CD4-positive, alpha-beta T cell treated with Interleukin-15 for 4 hours (primary cell): ENCODE measurements around the gene ELANE.

Source experiments
- DNase-seq: peaks from one replicate; pipeline ENCODE4 v3.0.0-alpha.2; 2020; ENCODE audit warnings: low spot score

ELANE gene

DNA sequence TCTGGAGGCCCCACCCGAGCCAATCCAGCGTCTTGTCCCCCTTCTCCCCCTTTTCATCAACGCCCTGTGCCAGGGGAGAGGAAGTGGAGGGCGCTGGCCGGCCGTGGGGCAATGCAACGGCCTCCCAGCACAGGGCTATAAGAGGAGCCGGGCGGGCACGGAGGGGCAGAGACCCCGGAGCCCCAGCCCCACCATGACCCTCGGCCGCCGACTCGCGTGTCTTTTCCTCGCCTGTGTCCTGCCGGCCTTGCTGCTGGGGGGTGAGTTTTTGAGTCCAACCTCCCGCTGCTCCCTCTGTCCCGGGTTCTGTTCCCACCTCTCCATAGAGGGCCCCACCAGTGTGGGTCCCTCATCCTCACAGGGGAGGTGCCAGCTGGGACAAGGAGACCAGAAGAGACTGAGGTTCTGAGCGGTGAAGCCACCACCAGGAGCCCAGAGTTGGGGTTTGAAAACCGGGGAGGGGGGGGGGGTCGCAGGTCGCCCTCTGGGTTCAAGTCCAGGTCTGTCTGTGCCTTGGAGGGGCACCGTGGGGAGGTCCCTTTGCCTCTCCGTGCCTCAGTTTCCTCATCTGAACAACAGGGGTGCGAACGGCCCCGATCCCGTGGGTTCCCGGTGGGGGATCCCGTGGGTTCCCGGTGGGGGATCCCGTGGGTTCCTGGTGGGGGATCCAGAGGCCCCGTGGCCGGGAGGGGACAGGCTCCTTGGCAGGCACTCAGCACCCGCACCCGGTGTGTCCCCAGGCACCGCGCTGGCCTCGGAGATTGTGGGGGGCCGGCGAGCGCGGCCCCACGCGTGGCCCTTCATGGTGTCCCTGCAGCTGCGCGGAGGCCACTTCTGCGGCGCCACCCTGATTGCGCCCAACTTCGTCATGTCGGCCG, at the start of gene ELANE:
ELANE (plus strand) TSS at position 168 of the 878 bp plus-strand sequence; CDS start at position 194, 26 bp downstream.
- no peak for DNase-seq

DNA sequence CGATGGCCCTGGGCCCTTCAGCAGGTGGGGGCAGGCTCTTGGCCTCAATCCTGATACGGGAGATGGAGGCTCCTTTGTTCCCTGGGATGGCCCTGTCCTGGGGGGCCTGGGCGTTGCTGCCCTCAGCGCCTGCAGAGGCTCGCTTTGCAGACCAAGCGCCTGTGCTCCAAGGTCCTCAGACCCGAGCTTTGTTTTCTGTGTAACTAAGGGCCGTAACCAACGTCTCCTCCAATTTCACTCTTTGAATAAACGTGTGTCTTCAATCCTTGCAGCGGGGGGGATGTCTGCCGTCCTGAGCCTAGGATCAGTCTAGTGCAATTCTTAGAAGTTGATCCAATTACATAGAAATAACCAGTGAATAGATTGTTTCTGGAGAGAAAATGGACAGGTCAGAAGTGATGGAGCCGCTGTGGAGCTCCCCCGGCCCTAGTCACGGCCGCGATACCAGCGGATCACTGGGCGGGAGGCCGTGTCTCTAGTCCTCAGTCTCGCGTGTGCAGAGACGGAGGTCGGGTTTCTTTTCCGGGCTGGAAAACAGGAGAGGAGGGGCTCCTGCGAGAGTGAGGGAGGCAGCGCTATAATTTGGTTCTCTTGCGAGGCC, 49.5 kb upstream of the ELANE start:
- no peak for DNase-seq

DNA sequence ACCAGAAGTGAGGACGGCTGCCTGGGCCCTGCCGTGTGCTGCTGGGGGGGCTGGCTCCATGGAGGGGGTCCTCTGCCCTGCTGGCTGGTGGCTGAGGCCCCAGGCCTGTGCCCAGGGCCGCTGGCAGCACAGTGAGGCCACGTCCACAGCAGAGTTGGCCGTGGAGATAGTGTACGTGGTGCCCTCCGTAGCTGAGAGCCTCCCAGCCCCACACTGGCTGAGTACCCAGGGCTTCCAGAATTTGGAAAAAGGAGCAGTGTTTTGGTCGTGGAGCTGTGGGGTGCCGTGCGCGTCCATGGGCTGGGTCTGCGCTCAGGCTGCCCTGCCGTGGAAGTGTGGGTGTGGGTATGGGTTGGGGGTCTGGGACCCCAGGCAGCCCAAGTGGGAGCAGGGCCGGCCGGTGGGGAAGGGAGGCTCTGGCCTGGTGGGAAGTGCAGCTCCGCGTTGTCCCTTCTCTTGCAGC, 49.0 kb upstream of the ELANE start:
- no peak for DNase-seq

DNA sequence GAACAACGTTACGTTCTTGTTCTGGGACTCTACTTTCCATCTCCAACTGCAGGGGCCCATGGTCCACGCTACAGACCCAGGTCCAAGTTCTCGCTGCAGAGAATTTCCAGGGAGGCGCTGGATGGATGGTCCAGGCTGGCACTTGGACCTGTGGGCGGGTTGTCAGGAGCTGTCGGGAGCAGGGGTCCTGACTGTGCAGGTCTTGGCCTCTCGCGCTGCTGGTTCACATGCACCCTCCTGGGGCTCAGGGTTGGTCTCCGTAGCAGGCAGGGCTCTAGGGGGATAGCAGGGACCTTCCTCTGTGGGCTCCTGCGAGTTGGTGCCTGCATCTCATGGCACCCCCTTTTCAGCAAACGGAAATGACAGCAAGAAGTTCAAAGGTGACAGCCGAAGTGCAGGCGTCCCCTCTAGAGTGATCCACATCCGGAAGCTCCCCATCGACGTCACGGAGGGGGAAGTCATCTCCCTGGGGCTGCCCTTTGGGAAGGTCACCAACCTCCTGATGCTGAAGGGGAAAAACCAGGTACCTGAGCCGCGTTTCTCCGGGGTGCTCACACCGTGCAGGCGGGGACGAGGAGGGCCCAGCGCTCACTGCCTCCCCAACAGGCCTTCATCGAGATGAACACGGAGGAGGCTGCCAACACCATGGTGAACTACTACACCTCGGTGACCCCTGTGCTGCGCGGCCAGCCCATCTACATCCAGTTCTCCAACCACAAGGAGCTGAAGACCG, 48.3 kb upstream of the ELANE start:
- DNase-seq, result no peak

DNA sequence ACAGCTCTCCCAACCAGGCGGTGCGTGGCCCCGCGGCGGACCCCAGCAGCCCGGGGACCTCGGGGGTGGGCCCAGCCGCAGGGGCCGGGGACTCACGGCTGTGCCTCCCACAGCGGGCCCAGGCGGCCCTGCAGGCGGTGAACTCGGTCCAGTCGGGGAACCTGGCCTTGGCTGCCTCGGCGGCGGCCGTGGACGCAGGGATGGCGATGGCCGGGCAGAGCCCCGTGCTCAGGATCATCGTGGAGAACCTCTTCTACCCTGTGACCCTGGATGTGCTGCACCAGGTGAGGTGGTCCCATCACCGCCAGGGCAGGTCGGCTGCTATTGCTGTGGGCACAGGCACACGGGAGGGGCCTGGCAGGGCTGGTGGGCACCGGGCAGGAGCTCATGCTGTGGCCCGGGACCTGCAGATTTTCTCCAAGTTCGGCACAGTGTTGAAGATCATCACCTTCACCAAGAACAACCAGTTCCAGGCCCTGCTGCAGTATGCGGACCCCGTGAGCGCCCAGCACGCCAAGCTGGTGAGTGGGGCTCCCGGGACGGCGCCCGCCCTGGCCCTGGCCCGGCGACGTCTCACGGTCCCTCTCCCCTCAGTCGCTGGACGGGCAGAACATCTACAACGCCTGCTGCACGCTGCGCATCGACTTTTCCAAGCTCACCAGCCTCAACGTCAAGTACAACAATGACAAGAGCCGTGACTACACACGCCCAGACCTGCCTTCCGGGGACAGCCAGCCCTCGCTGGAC, 47.5 kb upstream of the ELANE start:
- DNase-seq, result no peak

DNA sequence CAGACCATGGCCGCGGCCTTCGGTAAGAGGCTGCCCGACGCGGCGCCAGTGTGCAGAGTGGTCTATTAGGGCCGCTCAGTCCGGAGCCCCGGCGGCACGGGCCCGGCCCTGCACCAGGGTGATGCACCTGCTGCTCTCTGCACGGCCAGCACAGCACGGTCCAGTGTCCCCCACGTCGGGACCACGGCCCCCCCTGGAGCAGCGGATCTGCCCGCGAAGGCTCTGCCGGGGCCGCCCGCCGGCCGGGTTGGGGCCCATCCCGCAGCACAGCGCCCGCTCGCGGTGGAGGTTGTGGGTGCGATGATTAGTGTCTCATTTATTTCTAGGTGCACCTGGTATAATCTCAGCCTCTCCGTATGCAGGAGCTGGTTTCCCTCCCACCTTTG, 46.9 kb upstream of the ELANE start:
- no peak for DNase-seq

DNA sequence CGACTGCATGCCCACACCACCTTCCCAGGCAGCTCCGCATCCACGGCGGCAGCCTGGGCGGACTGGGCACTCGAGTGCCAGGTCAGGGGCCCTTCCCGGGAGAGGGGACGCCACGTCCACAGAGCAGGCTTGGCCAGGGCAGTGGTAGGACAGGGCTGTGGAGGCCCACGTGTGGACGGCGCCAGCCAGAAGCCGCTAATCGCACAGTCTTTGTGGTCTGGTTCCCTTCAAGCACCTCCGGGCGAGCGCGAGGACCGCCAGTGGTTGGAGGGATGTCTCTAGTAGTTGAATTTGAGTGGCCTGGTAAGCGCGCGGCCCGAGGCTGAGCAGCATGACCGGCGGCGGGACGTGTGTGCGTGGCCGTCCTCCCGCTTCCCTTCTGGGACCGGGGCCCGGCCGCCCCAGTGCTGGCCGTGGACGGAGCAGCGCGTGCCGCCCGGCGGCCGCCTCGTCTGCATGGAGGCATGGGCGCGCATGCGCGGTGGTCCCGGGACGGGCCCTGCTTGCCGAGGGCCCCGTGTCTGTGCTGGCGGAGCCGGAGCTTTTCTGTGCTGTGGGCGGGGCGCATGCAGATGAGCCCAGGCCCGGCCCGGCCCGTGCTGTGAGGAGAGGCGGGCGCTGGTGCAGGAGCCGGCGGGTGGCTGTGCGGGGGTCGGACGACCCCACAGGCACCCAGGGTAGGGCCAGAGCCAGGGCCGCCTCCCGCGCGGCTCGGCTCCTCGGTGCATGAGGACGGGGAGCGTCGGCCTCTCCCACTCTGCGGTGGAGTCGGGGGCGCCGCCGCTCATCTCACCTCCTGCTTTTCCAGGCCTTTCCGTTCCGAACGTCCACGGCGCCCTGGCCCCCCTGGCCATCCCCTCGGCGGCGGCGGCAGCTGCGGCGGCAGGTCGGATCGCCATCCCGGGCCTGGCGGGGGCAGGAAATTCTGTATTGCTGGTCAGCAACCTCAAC, 46.2 kb upstream of the ELANE start:
- no peak for DNase-seq

DNA sequence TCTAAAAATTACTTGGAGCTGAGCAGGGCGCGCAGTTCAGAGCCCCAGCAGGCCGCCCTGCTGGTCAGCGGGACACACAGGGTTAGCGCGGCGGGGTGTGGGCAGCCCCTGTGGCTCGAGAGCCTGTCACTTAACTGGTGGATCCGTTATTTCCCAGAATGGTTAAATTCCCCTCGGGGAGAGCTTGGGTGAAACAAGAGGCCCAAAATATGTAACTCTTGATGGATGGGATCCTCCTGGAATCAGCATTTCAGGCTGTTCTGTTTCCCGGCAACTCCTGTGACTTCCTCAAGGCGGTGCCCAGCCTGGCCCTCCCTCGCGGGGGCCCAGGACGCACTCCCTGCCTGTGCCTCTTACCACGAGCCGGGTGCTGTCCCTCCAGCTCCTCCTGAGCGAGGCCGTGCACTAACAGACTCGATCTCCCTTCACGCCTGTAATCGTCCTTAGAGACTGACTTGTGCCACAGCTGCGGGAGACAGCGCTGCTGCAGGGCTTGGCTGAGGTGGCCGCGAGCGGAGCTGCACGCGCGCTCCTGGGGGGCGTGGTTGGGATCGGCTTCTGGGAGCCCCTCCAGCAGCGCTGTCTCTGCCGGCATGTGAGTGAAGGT, 45.2 kb upstream of the ELANE start:
- no peak for DNase-seq

DNA sequence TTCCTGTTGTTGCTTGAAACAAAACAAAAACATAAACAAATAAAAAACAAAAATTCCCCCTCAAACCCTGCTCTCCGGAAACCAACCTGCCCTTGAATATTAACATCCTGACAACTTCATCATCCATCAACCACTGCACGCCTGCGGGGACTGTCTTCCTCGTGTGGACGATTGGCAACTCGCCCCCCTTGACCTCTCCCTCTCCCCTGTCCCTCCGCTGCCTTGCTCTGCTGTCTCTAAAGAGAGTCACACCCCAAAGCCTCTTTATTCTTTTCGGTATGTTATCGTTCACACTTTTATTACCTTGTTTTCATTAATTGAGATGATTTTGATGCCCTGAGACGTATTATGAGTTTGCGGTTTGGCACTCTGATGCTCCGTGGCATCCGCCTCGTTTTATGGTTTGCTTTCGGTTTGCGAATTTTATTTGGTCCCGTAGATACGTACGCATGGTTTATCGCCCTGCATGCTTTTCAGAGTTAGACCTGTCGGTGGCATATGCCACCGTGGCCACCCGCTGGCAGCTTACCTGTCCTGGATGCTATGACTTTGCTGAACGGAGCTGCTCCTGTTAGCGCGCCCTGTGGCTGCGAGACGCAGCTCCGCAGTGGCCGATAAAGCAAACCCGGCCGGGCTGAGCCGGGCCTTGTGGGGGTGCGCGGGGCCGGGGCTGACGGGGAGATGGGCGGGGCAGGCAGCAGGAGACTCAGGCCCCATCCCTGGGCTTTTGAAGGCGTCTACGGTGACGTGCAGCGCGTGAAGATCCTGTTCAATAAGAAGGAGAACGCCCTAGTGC, 44.3 kb upstream of the ELANE start:
- no peak for DNase-seq

DNA sequence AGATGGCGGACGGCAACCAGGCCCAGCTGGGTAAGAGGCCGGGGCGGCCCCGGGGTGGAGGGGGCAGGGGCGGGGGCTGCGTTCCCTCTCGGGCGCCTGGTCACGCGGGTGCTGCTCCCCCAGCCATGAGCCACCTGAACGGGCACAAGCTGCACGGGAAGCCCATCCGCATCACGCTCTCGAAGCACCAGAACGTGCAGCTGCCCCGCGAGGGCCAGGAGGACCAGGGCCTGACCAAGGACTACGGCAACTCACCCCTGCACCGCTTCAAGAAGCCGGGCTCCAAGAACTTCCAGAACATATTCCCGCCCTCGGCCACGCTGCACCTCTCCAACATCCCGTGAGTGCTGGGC, 43.7 kb upstream of the ELANE start:
- DNase-seq, result no peak

DNA sequence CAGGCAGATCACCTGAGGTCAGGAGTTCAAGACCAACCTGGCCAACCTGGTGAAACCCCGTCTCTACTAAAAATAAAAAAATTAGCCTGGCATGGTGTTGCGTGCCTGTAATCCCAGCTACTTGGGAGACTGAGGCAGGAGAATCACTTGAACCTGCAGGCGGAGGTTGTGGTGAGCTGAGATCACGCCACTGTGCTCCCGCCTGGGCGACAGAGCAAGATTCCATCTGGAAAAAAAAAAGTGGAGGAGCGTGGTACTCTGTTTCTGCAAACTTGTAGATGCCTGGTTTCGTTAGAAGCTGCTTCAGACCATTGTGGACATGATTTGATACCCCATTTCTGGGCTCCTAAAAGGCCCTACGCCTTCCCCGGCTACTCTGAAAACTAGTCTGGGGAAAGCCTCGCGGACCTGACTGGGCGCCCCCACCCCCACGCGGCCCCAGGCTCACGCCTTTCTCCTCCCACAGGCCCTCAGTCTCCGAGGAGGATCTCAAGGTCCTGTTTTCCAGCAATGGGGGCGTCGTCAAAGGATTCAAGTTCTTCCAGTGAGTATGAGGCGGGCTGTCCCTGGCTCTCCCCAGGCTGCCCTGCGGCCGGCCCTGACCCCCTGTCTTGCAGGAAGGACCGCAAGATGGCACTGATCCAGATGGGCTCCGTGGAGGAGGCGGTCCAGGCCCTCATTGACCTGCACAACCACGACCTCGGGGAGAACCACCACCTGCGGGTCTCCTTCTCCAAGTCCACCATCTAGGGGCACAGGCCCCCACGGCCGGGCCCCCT, 41.8 kb upstream of the ELANE start:
- no peak for DNase-seq

DNA sequence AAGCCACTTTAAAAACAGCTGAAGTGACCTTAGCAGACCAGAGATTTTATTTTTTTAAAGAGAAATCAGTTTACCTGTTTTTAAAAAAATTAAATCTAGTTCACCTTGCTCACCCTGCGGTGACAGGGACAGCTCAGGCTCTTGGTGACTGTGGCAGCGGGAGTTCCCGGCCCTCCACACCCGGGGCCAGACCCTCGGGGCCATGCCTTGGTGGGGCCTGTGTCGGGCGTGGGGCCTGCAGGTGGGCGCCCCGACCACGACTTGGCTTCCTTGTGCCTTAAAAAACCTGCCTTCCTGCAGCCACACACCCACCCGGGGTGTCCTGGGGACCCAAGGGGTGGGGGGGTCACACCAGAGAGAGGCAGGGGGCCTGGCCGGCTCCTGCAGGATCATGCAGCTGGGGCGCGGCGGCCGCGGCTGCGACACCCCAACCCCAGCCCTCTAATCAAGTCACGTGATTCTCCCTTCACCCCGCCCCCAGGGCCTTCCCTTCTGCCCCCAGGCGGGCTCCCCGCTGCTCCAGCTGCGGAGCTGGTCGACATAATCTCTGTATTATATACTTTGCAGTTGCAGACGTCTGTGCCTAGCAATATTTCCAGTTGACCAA, 41.1 kb upstream of the ELANE start:
- DNase-seq, result no peak

DNA sequence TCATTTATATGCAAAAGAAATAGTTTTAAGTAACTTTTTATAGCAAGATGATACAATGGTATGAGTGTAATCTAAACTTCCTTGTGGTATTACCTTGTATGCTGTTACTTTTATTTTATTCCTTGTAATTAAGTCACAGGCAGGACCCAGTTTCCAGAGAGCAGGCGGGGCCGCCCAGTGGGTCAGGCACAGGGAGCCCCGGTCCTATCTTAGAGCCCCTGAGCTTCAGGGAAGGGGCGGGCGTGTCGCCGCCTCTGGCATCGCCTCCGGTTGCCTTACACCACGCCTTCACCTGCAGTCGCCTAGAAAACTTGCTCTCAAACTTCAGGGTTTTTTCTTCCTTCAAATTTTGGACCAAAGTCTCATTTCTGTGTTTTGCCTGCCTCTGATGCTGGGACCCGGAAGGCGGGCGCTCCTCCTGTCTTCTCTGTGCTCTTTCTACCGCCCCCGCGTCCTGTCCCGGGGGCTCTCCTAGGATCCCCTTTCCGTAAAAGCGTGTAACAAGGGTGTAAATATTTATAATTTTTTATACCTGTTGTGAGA, 40.5 kb upstream of the ELANE start:
- DNase-seq, result no peak

DNA sequence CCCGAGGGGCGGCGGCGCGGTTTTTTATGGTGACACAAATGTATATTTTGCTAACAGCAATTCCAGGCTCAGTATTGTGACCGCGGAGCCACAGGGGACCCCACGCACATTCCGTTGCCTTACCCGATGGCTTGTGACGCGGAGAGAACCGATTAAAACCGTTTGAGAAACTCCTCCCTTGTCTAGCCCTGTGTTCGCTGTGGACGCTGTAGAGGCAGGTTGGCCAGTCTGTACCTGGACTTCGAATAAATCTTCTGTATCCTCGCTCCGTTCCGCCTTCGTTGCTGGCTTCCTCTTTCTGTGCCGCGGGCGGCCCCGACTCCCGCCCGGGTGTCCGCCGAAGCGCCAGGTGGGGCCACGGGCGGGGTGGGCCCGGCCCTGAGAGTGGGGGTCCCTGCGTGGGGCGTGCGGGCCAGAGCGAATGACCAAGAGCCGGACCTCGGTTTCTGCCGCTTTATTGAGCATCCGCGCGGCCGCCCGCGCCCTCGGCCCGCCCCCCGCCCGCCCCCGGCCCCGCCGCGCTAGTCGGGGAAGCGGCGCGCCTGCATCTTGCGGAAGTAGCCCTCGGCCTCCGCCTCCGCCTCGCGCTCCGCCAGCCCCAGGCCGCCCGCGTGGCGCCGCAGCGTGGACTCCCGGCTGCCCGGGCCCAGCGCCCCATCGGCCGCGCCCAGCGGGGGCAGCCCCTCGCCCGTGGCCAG, 39.9 kb upstream of the ELANE start:
- no peak for DNase-seq

DNA sequence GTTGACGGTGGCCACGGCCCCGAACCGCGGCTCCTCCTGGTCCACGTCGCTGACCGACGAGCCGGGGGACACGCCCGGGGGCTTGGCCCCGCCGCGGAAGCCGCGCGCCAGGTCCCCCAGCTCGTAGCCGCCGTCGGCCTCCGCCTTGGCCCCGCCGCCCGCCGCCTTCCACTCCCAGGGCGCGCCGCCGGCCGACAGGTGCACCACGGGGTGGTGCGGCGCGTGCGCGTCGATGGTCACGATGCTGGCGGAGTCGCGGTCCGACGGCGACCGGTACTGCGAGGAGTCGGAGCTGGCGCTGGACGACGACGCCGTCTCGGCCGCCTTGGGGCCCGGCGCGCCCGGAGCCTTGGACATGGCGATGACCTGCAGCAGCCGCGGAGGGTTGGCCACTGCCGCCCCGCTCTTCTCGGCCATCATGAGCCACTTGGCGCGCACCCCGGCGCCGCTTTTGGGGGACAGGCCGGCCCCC, 39.3 kb upstream of the ELANE start:
- no peak for DNase-seq

DNA sequence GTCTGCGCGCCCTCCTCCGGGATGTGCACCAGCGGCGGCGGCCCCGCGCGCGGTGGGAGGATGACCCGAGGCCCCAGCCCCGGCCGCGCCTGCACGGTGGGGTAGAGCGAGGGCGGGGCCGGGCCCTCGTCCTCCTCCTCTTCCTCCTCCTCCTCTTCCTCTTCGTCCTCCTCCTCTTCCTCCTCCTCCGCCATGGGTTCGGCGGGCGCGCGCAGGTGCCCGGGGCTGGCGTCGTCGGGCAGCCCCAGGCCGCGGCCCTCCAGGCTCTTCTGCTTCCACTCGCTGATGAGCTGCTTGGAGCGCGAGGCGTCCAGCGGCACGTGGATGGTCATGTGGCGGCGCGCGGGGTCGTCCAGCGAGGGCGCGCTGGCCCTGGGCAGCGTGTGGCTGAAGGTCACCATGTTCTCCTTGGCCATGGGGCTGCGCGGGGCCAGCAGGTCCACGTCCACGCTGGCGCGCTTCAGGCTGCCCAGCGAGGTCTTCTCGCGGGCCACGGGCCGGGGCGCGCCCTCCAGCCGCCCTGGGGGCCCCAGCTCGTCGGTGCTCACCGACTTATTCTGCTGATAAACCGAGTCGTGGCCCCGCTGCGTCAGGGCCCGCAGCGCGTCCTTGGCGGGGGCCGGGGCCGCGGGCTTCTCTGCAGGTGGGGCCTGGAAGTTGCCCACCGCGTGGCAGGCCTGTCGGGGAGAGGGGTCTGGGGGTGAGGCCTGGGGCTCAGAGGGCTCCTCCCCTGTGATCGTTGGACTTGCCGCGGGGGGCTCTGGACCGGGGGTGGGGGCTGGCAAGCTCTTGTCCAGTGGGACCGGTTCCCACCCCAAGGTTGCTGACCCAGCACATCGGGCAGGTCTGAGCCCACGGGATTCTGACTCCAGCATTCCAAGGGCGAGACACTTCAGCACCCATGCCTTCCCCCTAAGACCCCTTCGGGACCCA, 38.6 kb upstream of the ELANE start:
- no peak for DNase-seq
